T-helper 1 cell treated with Interleukin-12 subunit alpha and Interleukin-12 subunit beta and Interleukin-4 antibody, amounts not matched to agents 30 ng/mL and 1 ng/mL, for 36 hours (primary cell): Measurements from ENCODE around the gene PLTP. TPM values are rescaled to one million over a fixed set of nuclear protein-coding genes. Genes with fewer than 3 reads are reported as not detected.

Experiments used
- intact Hi-C: fragments of 100-400 bp; cut with micrococcal nuclease; formaldehyde crosslinking; loops from one replicate; pipeline ENCODE4 v1.15.1; 2024
- total RNA-seq: library from RNA; stranded (reverse); gene quantifications from 2 replicates; pipeline ENCODE4 v1.2.3, GENCODE V29; 2022

Gene PLTP
- total RNA-seq, 1 donor from 2014 or later: 0.88 TPM

DNA sequence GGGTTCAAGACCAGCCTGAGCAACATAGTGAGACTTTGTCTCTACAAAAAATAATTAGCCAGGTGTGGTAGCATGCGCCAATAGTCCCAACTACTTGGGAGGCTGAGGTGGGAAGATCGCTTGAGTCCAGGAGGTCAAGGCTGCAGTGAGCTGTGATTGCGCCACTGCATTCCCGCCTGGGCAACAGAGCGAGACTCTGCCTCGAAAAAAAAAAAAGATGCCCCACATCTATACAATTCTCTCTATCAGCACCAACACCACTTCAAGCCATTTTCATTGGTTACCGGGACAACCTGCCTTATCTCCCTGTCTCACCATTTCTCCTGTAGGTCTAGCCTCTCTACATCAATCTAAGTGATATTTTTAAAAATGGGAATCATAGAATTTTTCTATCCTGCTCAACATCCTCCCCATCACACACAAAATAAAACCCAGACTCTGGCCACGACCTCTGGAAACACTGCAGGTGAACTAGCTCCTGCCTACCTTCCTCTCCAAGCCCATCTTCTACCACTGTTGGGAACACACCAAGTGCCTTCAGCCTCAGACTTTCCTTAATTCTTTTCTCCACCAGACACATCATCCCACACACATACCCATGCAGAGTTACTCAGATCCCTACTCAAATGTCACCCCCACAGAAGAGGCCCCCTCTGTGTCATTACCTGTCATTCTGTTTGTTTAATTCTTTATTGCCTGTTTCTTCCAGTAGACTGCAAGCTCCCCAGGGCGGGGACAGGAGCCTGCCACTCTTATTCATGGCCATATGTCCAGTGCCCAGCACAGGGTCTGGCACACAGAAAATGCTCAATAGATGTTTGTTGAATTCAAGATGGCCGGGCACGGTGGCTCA is 9.6 kb upstream of the PLTP start:
- intact Hi-C loops: no loop called here

- intact Hi-C loops: no loop called here
These were observed 8.7 kb upstream of the PLTP start for GRCh38 chr20:45920462-45921336.

- intact Hi-C loops: no loop called here
These were observed 7.8 kb upstream of the PLTP start for GRCh38 chr20:45919542-45920399.

DNA sequence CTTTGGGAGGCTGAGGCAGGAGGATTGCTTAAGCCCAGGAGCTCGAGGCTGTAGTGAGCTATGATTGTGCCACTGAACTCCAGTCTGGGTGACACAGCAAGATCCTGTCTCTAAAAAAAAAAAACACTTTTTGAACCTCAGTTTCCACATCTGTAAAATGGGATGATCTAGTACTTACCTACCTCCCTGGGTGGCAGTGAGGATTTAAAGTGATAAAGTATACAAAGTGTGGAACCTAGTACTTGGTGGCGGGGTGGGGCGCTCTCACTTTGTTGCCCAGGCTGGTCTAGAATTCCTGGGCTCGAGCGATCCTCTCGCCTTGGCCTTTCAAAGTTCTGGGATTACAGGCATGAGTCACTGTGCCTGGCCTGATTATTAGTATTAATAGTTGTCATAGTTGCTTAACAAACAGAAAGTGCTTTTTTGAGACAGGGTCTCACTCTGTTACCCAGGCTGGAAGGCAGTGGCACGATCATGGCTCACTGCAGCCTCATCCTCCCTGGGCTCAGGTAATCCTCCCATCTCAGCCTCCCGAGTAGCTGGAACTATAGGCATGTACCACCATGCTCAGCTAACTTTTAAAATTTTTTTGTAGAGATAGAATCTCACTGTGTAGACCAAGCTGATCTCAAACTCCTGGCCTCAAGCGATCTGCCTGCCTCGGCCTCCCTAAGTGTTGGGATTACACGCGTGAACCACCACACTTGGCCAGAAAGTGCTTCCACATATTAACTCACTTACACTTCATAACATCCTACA is 7.0 kb upstream of the PLTP start:
- intact Hi-C loops: no loop called here

- intact Hi-C loops: no loop called here
These were observed 6.3 kb upstream of the PLTP start for GRCh38 chr20:45918182-45918737.

GRCh38 chr20:45917790-45918141 is 5.8 kb upstream of the PLTP start:
- intact Hi-C loops: no loop called here

DNA sequence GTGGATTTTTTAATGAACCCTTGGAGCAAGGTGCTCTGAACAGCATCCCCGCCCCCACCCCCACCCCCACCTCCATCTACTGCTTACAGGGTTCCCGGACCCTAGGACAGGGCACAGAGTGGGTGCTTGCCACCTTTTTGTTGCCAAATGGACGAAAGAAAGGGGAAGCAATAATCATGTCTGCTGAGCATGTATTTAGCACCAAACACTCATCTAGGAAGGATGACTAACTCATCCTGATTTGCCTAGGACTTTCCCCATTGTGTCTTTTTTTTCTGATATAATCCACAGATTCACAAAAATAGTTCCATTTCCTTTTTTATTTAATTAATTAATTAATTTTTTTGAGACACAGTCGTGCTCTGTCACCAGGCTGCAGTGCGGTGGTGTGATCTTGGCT is 1.2 kb upstream of the PLTP start:
- intact Hi-C loops: no loop called here

GRCh38 chr20:45912344-45912682 is 358 bp upstream of the PLTP start:
- intact Hi-C loops: no loop called here

GRCh38 chr20:45910670-45911485 is 1.1 kb downstream of the PLTP start:
- intact Hi-C loops: loop anchor here (1.0 to 2.0 kb wide), 6 partner anchors 20 to 77 kb away; partner anchors contain the start of genes ACOT8, CTSA, NEURL2 and ZNF335

DNA sequence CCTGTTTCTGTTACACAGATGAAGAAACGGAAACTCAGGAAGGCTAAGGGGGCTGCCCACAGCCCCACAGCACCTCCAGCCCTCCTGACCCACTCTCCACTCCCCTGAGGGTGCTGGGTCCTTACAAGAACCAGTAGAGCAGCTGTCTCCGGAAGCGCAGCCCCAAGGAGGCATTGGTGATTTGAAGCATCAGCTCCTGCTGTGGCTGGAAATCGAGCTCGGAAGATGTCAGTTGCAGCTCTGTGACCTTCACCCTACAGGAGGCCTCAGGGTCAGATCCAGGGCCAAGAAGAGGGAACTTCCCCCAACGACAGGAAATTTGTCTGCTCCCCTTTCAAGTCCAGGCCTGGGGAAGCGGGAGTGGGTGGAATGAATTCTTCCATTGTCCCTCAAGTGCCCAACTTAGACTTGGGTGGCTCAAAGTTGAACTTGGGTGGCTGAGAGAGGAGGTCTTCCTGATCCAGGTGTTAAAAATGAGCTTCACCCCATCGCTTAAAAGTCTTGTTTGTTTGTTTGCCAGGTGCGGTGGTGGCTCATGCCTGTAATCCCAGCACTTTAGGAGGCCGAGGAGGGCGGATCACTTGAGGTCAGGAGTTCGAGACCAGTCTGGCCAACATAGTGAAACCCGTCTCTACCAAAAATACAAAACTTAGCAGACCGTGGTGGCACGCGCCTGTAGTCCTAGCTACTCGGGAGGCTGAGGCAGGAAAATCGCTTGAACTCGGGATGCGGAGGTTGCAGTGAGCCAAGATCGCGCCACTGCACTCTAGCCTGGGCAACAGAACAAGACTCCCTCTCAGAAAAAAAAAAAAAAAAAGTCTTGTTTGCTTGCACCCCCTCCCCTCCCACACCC is 1.9 kb downstream of the PLTP start:
- intact Hi-C loops: loop anchor here (1.0 to 2.0 kb wide), 3 partner anchors 19 to 76 kb away; partner anchors contain the start of genes CTSA, NEURL2 and ZSWIM1

DNA sequence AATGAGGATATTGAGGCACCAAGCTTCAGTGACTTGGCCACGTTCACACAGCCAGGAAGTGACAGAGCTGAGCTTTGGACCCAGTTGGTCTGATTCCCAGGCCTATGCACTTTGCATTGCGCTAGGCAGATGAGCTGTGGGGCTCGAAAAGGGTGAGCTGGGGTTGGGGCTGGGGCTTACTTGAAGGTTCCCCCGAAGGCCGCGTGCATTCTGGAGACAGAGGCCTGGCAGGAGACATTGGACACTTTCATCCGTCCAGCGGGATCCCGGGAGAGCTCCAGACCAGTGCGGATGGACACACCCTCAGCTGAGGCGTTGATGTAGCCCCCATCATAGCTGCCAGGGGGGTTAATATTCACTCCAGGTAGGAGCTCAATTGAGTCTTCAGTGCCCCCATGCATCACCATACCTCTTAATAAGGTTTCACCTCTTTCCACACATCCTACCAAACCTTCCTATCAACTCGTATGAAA is 2.6 kb downstream of the PLTP start:
- intact Hi-C loops: no loop called here

- intact Hi-C loops: no loop called here
These were observed 3.9 kb downstream of the PLTP start for GRCh38 chr20:45908084-45908483.

DNA sequence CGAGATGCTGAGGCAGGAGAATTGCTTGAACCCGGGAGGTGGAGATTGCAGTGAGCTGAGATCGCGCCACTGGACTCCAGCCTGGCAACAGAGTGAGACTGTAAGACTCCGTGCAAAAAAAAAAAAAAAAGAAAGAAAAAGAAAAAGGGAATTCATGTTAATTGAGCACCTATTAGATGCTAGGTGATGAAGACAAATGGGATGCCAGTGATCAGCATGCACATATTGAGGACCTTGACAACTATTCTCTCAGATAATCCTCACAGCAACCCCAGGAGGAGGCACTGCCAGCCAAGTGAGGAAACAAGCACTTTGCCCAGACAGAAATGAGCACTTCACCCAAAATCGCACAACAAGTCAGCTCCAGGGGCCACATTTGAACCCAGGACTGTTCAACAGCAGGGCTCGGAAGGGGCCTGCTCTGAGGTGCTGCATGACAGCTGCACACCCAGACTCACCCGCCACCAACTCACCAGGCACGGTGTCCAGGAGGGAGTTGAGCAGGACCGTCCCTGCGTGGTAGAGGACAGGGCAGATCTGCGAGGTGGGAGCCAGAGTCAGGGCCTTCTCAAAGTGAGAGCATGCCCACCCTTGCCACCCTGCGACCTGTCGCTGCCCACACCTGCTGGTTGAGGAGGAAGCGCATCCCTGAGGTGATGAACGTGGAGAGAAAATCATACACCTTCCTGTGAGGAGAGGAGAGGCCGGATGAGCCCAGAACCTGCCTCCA is 4.6 kb downstream of the PLTP start:
- intact Hi-C loops: no loop called here

DNA sequence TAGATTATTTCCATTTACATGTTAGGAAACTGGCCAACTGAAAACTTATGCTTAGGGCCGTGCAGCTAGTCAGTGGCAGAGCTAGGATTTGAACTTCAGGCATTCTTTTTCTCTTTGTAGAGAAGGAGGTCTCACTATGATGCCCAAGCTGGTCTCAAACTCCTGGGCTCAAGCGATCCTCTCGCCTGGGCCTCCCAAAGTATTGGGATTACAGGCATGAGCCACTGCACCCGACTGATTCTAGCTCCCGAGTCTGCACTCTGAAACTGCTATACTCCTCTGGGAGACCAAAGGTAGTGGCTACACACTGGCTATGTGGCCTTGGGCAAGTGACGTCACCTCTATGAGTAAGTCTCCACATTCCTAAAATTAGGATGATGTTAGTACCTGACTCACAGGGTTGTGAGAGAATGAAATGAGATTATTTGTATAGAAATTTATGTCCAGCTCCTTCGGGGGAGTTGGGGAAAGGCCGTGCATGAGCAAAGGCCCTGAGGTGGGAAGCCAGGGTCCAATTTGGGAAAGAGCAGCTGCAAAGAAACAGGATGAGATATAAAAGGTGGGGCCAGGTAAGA is 6.4 kb downstream of the PLTP start:
- intact Hi-C loops: no loop called here

- intact Hi-C loops: no loop called here
These were observed 7.1 kb downstream of the PLTP start for GRCh38 chr20:45904583-45905504.

DNA sequence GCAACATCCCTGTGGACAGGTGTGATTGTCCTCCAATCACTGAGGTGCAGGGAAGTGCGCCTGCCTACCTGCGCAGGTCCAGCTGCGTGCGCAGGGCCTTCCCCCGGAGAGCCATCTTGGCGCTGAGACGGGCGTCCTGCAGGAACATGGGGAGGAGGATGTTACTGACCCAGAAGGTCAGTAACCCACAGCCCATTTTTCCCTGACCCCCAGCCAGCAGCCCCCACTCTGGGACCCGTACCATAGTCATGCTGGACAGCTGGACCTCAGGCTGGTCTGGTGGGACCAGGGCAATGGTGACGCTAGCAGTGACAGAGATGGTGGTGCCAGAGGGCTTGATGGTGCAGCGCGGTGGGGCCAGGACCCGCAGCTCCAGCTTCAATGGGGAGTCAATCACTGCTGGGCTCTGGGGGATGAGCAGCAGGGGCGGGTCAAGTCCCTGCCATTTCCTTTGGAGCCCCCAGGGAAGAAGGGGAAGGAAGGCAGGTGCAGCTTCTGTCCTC is 9.7 kb downstream of the PLTP start:
- intact Hi-C loops: no loop called here
